ENCODE data around the gene DARS1.

DNA sequence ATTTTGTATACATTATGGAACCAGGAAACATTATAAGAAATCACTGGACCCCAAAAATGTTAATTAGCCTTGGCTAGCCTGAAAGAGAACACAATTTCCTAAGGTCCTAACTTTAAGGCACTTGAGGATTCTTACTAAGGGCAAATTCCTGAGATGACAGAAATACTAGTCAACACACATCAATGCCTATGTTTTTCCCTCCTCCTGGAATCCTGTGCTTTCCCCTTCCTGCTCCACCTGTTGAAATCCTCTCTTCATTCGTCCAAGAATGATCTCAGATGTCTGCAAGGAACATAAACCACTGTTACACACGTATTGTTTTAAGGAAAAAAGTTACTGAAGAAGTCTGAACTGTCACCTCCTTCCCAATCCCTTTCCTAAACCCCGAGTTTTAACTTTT, 21.2 kb upstream of the DARS1 start:
- TF ChIP-seq, protein P1, sequence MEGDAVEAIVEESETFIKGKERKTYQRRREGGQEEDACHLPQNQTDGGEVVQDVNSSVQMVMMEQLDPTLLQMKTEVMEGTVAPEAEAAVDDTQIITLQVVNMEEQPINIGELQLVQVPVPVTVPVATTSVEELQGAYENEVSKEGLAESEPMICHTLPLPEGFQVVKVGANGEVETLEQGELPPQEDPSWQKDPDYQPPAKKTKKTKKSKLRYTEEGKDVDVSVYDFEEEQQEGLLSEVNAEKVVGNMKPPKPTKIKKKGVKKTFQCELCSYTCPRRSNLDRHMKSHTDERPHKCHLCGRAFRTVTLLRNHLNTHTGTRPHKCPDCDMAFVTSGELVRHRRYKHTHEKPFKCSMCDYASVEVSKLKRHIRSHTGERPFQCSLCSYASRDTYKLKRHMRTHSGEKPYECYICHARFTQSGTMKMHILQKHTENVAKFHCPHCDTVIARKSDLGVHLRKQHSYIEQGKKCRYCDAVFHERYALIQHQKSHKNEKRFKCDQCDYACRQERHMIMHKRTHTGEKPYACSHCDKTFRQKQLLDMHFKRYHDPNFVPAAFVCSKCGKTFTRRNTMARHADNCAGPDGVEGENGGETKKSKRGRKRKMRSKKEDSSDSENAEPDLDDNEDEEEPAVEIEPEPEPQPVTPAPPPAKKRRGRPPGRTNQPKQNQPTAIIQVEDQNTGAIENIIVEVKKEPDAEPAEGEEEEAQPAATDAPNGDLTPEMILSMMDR (conservative IDR thresholded peaks at IDR 0.05; ENCODE audit: low read length) = no peak
- no peak for TF ChIP-seq EZH2phosphoT487 (IDR thresholded peaks at IDR 0.05; ENCODE audit: borderline replicate concordance)
